OCI-LY7 (cell line): ENCODE data around the gene LRRC75B.

ENCODE experiments used
- CTCF ChIP-seq: fragments of 200-600 bp; sonication (generic); conservative IDR thresholded peaks from 2 replicates; pipeline ENCODE4 v1.5.1; 2014; ENCODE audit warnings: mild to moderate bottlenecking, antibody characterized with exemption, low read length, moderate library complexity, mixed read lengths
- EZH2phosphoT487 ChIP-seq: fragments of 200-600 bp; sonication (generic); IDR thresholded peaks from 2 replicates; pipeline ENCODE4 v1.6.1; 2018; ENCODE audit warnings: low read depth, borderline replicate concordance, mild to moderate bottlenecking, mixed run types, antibody characterized with exemption, low read length, moderate library complexity, mixed read lengths

DNA sequence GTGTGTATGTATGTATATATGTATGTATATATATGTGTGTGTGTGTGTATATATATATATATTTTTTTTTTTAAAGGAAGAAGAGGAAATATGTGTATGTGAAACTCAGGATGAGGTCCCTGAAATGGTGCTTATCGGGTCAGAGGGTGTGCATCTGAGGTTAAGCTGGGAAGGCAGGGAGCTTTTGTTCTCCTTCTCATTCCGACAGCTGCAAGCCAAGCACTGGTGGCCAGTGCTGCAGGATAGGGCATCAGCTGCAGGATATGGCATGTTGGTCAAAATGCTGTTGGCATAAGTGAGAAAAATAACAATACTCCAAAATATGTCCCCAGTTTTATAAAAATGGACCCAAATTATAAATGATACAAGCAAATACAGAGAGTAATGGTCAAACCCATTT, 29.6 kb downstream of the LRRC75B start:
- no peak for TF ChIP-seq CTCF
- TF ChIP-seq EZH2phosphoT487, result no peak
